H54 (cell line): ENCODE measurements around the gene GRAMD2A.
A peak's percentile ranks its signal among the peaks of the same experiment; 100 is the strongest.

Experiments used
- DNase-seq: peaks from one replicate; pipeline ENCODE4 v3.0.0; 2011; ENCODE audit warnings: low spot score, mixed read lengths; ENCODE audit not compliant: insufficient read length
- FAIRE-seq: peaks from 3 replicates; lab custom pipeline; 2011; peaks lifted over from hg19 to GRCh38; lab: Jason Lieb, UNC
- POLR2A ChIP-seq: IDR thresholded peaks from 2 replicates; pipeline ENCODE4 v1.6.1; 2011; ENCODE audit warnings: low read depth, mild to moderate bottlenecking, low read length

The GRAMD2A gene

GRCh38 chr15:72197460-72198355 lies at the start of gene GRAMD2A:
GRAMD2A (minus strand) TSS chr15:72197787.
- TF ChIP-seq POLR2A = no peak
- DNase-seq = no peak
- no peak for FAIRE-seq

GRCh38 chr15:72242775-72243370 lies 45.3 kb upstream of the GRAMD2A start:
- no peak for DNase-seq
- TF ChIP-seq POLR2A = no peak
- no peak for FAIRE-seq

- no peak for DNase-seq
- FAIRE-seq = no peak
- no peak for TF ChIP-seq POLR2A
Measured at GRCh38 chr15:72239652-72240051, 42.1 kb upstream of the GRAMD2A start.

- TF ChIP-seq POLR2A = no peak
- no peak for DNase-seq
- FAIRE-seq = no peak
Measured at GRCh38 chr15:72238586-72238985, 41.0 kb upstream of the GRAMD2A start.

- no peak for DNase-seq
- no peak for TF ChIP-seq POLR2A
- no peak for FAIRE-seq
Measured at GRCh38 chr15:72237853-72238224, 40.3 kb upstream of the GRAMD2A start.

- FAIRE-seq (peak; percentile 45), DNase-seq (peak; percentile 58)
- peak; percentile 60; the same call in 1 of the 2 replicates for TF ChIP-seq POLR2A
Measured at GRCh38 chr15:72237029-72237852, 39.7 kb upstream of the GRAMD2A start.

- DNase-seq = no peak
- FAIRE-seq = no peak
- TF ChIP-seq POLR2A = no peak
Measured at GRCh38 chr15:72236381-72237003, 38.9 kb upstream of the GRAMD2A start.

- TF ChIP-seq POLR2A = no peak
- FAIRE-seq = no peak
- no peak for DNase-seq
Measured at GRCh38 chr15:72235298-72235697, 37.7 kb upstream of the GRAMD2A start.

GRCh38 chr15:72233769-72234168 lies 36.2 kb upstream of the GRAMD2A start:
- no peak for FAIRE-seq
- no peak for TF ChIP-seq POLR2A
- DNase-seq = no peak

GRCh38 chr15:72231833-72232478 lies 34.4 kb upstream of the GRAMD2A start:
- no peak for TF ChIP-seq POLR2A
- FAIRE-seq = no peak
- DNase-seq = peak; percentile 55

GRCh38 chr15:72231066-72231832 lies 33.7 kb upstream of the GRAMD2A start, which contains the start of gene PKM:
PKM (minus strand) TSS chr15:72231190; CDS start chr15:72219097, 12,093 bp downstream.
- no peak for FAIRE-seq
- TF ChIP-seq POLR2A = peak; percentile 100
- peak; percentile 50 for DNase-seq
